Measurements from ENCODE around the gene TUBA4A.

The TUBA4A gene

GRCh38 chr2:219254590-219255201 lies 978 bp upstream of the TUBA4A start:
- H3K36me3 ChIP-seq = peaks cover 24% of the 10 kb centered on the region
- H3K27me3 ChIP-seq = peaks cover 4% of the 10 kb centered on the region
- no peaks in the 10 kb centered on the region for H3K9me3 ChIP-seq
- peaks cover 53 to 55% of the 10 kb centered on the region in 2 experiments for H3K4me1 ChIP-seq (ENCODE audit: control insufficient read depth in 1 of 2, insufficient read depth in 1 of 2, low read depth in 1 of 2, low read length in 1 of 2)
- H3K4me3 ChIP-seq (ENCODE audit: low read depth in 1 of 2, low read length in 1 of 2) = peak overlapping the region; percentile 96 to 99
- no peak for TF ChIP-seq CTCF (IDR thresholded peaks at IDR 0.05)
- H3K27ac ChIP-seq = peak overlapping the region; percentile 95

- peaks cover 40% of the 10 kb centered on the region for H3K36me3 ChIP-seq
- TF ChIP-seq CTCF (IDR thresholded peaks at IDR 0.05) = no peak
- peak within 1 kb of the TSS; percentile 96 to 99 for H3K4me3 ChIP-seq (ENCODE audit: low read depth in 1 of 2, low read length in 1 of 2)
- peaks cover 69% of the 10 kb centered on the region in 2 experiments for H3K4me1 ChIP-seq (ENCODE audit: control insufficient read depth in 1 of 2, insufficient read depth in 1 of 2, low read depth in 1 of 2, low read length in 1 of 2)
- H3K27me3 ChIP-seq = no peaks in the 10 kb centered on the region
- H3K9me3 ChIP-seq = no peaks in the 10 kb centered on the region
- H3K27ac ChIP-seq = peak within 1 kb of the TSS; percentile 95
These were observed 592 bp downstream of the TUBA4A start, which contains the start of gene TUBA4B for GRCh38 chr2:219252900-219253752. TSS of gene TUBA4B (plus strand) at chr2:219253243. CDS start at chr2:219253408, 165 bp downstream.

GRCh38 chr2:219252570-219252899 lies 1.2 kb downstream of the TUBA4A start:
- Histone ChIP-seq H3K27ac (peak overlapping the region; percentile 95), H3K9me3 (no peaks in the 10 kb centered on the region), H3K4me3 (ENCODE audit: low read depth in 1 of 2, low read length in 1 of 2) (peak overlapping the region; percentile 96 to 99), H3K27me3 (no peaks in the 10 kb centered on the region), H3K36me3 (peaks cover 41% of the 10 kb centered on the region), H3K4me1 (ENCODE audit: control insufficient read depth in 1 of 2, insufficient read depth in 1 of 2, low read depth in 1 of 2, low read length in 1 of 2) (peaks cover 69% of the 10 kb centered on the region in 2 experiments)
- no peak for TF ChIP-seq CTCF (IDR thresholded peaks at IDR 0.05)

- Histone ChIP-seq H3K36me3 (peaks cover 41% of the 10 kb centered on the region), H3K4me3 (ENCODE audit: low read depth in 1 of 2, low read length in 1 of 2) (peak overlapping the region; percentile 96 to 99), H3K27ac (peak overlapping the region; percentile 95), H3K27me3 (no peaks in the 10 kb centered on the region), H3K4me1 (ENCODE audit: control insufficient read depth in 1 of 2, insufficient read depth in 1 of 2, low read depth in 1 of 2, low read length in 1 of 2) (peaks cover 71 to 73% of the 10 kb centered on the region in 2 experiments), H3K9me3 (no peaks in the 10 kb centered on the region)
- no peak for TF ChIP-seq CTCF (IDR thresholded peaks at IDR 0.05)
These were observed 1.6 kb downstream of the TUBA4A start for GRCh38 chr2:219252084-219252483.

GRCh38 chr2:219251656-219252055 lies 2.1 kb downstream of the TUBA4A start:
- no peaks in the 10 kb centered on the region for H3K27me3 ChIP-seq
- peaks cover 75 to 77% of the 10 kb centered on the region in 2 experiments for H3K4me1 ChIP-seq (ENCODE audit: control insufficient read depth in 1 of 2, insufficient read depth in 1 of 2, low read depth in 1 of 2, low read length in 1 of 2)
- H3K36me3 ChIP-seq = peaks cover 41% of the 10 kb centered on the region
- TF ChIP-seq CTCF (IDR thresholded peaks at IDR 0.05) = no peak
- no peaks in the 10 kb centered on the region for H3K9me3 ChIP-seq
- H3K4me3 ChIP-seq (ENCODE audit: low read depth in 1 of 2, low read length in 1 of 2) = peak overlapping the region; percentile 96 to 99
- peak overlapping the region; percentile 95 for H3K27ac ChIP-seq
